Measurements from ENCODE around the gene RTF2.
A peak's percentile ranks its signal among the peaks of the same experiment; 100 is the strongest.

Gene RTF2, protein sequence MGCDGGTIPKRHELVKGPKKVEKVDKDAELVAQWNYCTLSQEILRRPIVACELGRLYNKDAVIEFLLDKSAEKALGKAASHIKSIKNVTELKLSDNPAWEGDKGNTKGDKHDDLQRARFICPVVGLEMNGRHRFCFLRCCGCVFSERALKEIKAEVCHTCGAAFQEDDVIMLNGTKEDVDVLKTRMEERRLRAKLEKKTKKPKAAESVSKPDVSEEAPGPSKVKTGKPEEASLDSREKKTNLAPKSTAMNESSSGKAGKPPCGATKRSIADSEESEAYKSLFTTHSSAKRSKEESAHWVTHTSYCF

GRCh38 chr20:56468316-56469076 lies at the start of gene RTF2:
Gene RTF2 (plus strand): TSS chr20:56468627. CDS start chr20:56468698, 71 bp downstream.
- DNase-seq (ENCODE audit: low read depth in 3 of 3, low spot score in 1 of 3): peak; percentile 79 to 94 (median 93)

- DNase-seq (ENCODE audit: low read depth in 3 of 3, low spot score in 1 of 3): no peak
Observed at GRCh38 chr20:56420028-56420427, 48.4 kb upstream of the RTF2 start.

- DNase-seq (ENCODE audit: low read depth in 3 of 3, low spot score in 1 of 3): no peak
Observed at GRCh38 chr20:56420940-56421688, 47.3 kb upstream of the RTF2 start.

DNA sequence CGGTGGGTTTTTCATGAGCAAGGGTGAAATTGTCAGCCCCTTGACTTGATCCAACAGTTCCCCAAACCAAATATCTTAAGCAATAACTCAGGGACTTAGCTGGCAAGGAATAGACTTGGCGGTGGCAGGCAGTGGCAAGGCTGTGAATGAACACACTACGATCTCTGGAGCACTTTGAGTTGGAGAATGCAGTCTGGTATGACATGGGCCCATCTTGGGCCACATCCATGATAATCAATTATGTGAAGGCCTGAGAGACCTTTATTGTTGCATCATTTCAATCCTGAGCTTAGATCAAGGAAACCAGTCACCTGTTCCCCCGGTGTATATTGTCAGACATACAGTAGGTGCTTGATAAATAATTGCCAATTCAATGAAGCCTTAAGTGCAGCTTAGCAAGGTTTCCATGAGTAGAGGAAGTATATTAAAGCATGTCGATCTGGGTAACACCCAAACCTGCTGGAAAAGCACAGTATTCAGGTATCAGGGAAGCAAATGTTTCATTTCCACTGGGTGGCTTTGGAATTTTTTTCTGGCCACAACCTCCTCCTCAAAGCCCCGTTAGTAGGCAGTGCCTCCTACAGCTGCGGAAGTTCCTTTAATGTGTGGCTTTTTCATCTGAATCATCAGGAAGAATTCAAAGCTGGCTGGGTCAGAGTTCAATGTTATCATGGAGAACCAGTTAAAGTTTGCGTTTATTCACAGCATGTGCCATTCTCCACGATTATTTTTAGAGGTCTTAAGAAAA lies 46.2 kb upstream of the RTF2 start:
- no peak for DNase-seq (ENCODE audit: low read depth in 3 of 3, low spot score in 1 of 3)

DNA sequence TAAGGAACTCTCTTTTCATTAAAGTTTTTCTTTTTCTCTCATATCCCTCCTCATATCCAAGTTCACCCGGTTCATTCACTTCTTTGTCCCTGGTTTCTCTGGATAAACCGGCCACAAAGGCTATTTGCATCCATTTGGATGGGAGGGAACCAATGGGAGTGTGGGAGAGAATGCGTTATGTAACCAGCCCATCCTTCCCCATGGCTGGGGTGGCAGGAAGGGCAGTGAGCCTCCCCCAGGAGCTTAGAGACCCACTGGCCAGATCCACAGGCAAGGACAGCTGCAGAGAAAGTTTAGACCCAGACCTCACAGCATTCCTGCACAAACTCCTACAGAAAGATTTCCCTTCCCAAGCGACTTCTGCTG lies 45.6 kb upstream of the RTF2 start:
- DNase-seq (ENCODE audit: low read depth in 3 of 3, low spot score in 1 of 3): no peak

- DNase-seq (ENCODE audit: low read depth in 3 of 3, low spot score in 1 of 3): no peak
Observed at GRCh38 chr20:56423211-56423610, 45.2 kb upstream of the RTF2 start.

- DNase-seq (ENCODE audit: low read depth in 3 of 3, low spot score in 1 of 3): no peak
Observed at GRCh38 chr20:56423886-56424285, 44.5 kb upstream of the RTF2 start.

GRCh38 chr20:56424931-56425330 lies 43.5 kb upstream of the RTF2 start:
- DNase-seq (ENCODE audit: low read depth in 3 of 3, low spot score in 1 of 3): no peak

GRCh38 chr20:56426026-56426425 lies 42.4 kb upstream of the RTF2 start:
- DNase-seq (ENCODE audit: low read depth in 3 of 3, low spot score in 1 of 3): no peak

DNA sequence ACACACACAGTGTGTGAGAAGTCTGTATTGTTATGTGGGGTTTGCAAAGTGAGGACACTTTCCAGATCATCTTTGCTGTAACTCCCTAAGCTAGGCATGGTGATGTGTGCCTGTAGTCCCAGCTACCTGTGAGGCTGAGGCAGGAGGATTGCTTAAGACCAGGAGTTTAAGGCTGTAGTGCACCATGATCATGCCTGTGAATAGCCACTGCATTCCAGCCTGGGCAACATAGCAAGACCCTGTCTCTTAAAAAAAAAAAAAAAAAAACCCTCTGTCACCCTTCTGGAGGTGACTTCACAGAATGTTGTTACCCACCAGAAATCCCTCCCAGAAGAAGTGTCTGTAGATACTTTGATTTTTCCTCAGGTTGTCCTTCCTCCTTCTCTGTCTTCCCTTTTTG lies 41.5 kb upstream of the RTF2 start:
- DNase-seq (ENCODE audit: low read depth in 3 of 3, low spot score in 1 of 3): no peak

GRCh38 chr20:56427797-56428196 lies 40.6 kb upstream of the RTF2 start:
- no peak for DNase-seq (ENCODE audit: low read depth in 3 of 3, low spot score in 1 of 3)

GRCh38 chr20:56428410-56428809 lies 40.0 kb upstream of the RTF2 start:
- no peak for DNase-seq (ENCODE audit: low read depth in 3 of 3, low spot score in 1 of 3)

DNA sequence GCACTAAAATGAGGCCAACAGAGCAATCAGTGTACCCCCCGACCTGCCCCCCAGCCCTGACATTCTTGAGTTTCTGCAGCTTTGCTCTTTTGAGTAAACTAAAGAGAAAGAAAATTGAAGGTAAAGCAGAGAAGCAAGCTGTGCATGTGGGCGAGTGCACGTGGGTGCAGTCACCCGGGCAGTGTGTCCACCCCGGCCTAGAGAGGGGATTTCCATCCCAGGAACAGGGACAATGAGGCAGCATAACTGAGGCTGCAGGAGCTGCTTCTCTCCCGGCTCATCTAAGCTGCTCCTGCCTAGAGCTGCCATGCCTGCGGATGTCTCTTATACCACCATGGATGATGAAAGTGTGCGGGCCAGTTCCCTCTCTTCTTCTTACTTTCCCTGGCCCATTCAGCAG lies 39.5 kb upstream of the RTF2 start:
- DNase-seq (ENCODE audit: low read depth in 3 of 3, low spot score in 1 of 3): no peak

DNA sequence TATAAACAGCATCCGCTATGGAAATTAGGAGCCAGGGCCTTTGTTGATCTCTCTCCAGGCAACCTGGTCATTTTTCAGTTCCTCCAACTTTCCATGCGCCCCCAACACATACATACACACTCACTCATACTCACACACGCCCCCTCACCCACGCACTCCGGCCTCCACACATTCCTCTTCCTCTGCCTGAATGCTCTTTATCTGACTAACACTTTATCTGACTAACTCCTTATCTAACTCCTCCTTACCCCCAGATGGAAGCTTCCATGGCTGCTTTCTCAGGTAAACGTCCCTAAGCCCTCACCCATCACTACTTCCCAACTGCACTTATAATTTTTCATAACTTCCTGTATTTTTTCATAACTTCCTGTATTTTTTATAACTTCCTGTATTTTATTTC lies 38.9 kb upstream of the RTF2 start:
- peak in 1 of 3 donors; percentile 25 for DNase-seq (ENCODE audit: low read depth in 3 of 3, low spot score in 1 of 3)

- DNase-seq (ENCODE audit: low read depth in 3 of 3, low spot score in 1 of 3): no peak
Observed at GRCh38 chr20:56429941-56430340, 38.5 kb upstream of the RTF2 start.

- no peak for DNase-seq (ENCODE audit: low read depth in 3 of 3, low spot score in 1 of 3)
Observed at GRCh38 chr20:56430461-56430860, 38.0 kb upstream of the RTF2 start.

- no peak for DNase-seq (ENCODE audit: low read depth in 3 of 3, low spot score in 1 of 3)
Observed at GRCh38 chr20:56430957-56431356, 37.5 kb upstream of the RTF2 start.

- no peak for DNase-seq (ENCODE audit: low read depth in 3 of 3, low spot score in 1 of 3)
Observed at GRCh38 chr20:56431471-56431870, 37.0 kb upstream of the RTF2 start.

DNA sequence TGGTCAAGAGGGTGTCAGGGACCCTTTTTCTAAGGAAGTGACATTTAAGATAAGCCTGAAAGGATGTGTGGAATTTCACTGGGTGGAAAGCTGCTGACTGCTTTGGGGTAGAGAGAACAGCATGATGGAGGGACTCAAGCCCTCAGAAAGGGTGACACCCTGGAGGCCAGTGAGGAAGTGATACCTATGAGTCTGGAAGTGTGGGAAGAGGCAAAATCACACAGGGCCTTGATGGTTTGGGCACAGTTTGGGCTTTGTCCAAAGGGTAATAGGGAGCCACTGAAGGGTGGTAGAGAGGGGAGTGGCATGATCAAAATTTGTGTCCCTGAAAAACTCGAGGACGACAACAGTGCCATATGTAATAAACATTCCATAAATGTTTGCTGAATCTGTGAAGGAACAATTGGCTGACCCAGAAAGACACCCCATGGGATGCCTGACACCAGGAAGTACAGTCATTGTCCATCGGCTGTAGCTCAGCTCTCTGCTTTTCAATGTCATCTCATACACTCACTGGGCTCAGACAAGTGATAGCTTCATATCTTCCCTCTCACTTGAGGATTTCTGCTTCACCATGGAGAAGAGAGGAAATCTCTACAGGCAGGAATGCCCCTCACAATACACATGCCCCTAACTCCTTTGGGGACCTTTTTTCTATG lies 35.1 kb upstream of the RTF2 start:
- DNase-seq (ENCODE audit: low read depth in 3 of 3, low spot score in 1 of 3): no peak

DNA sequence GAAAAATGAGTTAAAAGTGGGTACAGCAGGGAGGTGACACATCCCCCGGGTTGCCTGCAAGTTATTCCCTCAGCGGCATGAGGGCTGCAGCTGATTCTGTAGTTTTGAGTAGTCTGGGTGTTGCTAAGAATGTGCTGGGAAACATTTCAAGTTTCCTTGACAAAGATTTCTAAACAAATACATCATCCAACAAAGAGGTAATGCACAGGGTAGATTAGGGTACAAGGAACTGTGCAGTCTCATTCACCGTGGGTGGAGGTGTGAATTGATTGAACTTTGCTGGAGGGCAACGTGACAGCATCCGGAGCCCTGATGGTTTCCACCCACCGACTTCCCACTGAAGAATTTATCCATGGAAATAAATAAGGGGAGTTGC lies 34.6 kb upstream of the RTF2 start:
- DNase-seq (ENCODE audit: low read depth in 3 of 3, low spot score in 1 of 3): no peak
